Activated CD4-positive, CD25-positive, alpha-beta regulatory T cell (primary cell): ENCODE results near the gene AAGAB.

Source experiments
- DNase-seq, 4 experiments: peaks; one replicate each; lab custom pipeline; 2025; lab: John Stamatoyannopoulos, UW

Gene AAGAB

DNA sequence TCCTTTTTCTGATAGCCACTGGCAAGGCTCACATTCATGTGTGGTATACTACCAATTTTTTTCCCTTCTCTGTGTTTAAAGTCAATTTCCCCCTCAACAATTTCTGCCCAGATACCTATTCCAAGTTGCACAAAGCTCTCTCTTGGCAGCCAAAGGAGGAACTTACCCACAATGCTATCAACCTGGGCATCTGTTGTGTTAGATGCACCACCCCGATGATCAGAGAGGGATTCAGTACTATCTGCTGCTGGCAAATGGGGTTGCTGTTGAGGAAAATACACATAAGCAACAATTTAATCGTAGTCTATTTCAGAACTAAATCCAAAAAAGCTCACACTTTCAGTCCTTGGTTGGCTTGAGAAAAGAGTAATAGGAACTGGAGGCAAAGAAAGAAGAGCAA lies 46.1 kb downstream of the AAGAB start:
- no peak for DNase-seq

GRCh38 chr15:67207555-67208207 lies 46.8 kb downstream of the AAGAB start:
- no peak for DNase-seq

GRCh38 chr15:67202991-67203390 lies 51.5 kb downstream of the AAGAB start:
- DNase-seq: no peak

DNA sequence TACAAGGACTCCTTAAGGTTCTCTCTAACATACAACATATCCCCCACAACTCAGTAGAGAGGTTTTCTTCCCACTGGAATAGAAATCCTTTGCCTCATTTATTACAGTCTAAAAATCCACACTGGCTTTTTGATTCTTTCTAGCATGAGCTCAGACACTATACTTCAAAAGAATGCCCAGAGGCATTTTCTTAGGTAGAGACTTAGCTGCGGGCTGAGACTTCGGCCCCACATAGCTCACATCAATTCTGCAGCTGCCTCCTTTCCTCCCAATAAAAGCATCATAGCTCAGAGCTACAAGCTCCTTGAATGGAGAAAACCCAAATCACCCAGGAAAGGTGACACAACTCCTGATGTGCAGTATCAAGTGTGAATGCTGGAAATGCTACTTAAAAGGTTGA lies 52.4 kb downstream of the AAGAB start:
- DNase-seq: no peak

DNA sequence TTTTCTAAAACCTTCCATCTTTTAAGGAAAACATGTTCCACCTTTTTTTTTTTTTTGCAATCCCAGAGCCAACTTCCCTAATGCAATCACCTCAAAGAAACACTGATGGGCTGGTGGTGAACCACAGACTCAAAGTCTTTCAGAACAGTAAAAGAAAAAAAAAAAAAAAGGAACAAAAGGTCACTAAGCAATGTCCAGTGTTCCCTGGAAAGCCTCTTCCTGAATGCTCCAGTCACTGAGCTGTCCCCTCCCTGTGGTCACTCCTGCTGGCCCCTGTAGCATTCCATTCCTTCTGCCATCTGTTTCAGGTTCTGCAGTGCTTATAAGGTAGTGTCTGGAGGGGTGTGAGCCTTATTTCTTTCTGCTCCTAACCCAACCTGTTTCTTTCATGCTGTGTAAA lies 53.3 kb downstream of the AAGAB start:
- no peak for DNase-seq

DNA sequence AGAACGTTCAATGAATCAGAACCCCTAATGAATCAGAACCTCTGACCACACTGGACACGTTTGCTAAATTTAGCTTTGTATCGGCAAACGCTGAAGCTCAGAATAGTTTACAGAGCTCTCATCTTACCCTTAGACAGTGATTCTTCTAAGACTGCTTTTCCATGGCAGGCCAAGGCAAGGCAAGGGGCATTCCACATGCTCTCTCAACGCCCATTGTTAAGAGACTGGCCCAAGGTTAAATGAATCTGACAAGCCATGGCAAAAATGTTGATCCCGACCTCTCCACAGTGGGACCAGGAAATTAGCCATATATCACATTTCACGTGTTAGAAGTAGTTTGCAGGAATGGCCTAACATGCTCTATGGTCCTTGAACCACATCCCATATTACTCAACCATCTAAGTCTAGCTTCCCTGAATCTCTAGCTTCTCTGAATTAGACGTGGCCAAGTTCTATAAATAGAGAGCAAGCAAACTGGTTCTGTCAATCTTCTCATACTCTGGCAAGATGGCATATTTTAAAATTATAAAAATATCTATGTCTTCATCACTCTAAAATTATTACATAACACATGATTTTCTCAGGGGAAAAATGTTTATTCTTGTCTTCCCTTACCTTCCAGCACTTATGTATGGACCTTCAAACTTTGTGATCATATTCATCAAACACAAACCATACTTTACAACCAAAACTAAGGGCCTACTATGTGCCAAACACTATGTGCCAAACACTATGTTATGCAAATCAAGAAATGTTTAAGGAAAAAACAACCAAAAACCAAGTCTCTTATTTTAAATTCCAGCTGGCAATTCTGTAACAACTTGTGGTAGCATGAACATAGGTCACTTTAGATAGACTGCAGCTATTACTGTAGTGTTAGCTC lies 54.3 kb downstream of the AAGAB start:
- no peak for DNase-seq

- no peak for DNase-seq
Observed at GRCh38 chr15:67199391-67199790, 55.1 kb downstream of the AAGAB start.

GRCh38 chr15:67198157-67198754 lies 56.2 kb downstream of the AAGAB start:
- no peak for DNase-seq

GRCh38 chr15:67197364-67197695 lies 57.1 kb downstream of the AAGAB start:
- no peak for DNase-seq

- DNase-seq: no peak
Observed at GRCh38 chr15:67196672-67197363, 57.6 kb downstream of the AAGAB start.

DNA sequence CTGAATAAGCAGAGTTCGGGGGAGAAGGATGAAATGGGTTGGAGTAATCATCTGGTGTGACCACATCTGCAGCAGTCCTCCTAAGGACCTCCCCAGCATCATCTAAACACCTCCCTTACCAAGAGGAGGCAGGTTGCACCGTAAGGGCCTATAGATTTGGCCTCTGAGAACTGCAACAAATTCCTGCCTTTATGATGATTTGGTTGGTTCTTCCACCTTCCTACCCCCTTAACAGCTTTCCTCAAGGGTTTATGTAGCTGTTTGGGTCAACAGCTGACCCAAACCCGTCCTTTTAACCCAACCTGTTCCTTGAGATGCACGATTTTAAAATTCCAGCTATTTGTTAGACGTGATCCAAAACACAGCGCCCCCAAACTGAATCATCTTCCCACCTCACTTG lies 58.2 kb downstream of the AAGAB start:
- DNase-seq: no peak

DNA sequence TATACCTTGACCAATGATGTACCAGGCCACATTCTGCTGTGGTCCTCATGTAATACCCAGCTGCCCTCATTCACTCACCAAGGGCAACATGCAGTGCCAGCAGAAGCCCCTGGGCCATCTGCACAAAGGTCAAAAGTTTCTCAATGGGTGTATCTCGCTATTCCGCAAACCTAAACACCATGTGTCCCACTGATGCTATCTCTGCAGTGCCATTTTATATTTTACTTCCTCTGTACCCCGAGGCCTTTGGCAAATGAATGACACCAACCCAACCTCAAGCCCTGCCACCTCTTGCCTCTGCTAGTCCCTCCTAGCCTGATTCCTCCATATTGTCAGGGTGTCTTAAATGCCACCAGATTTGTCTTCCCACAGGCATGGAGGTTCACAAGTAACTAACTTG lies 59.2 kb downstream of the AAGAB start:
- no peak for DNase-seq

- DNase-seq: no peak
Observed at GRCh38 chr15:67194171-67195114, 60.0 kb downstream of the AAGAB start.

GRCh38 chr15:67193223-67193990 lies 61.1 kb downstream of the AAGAB start:
- no peak for DNase-seq

- no peak for DNase-seq
Observed at GRCh38 chr15:67192185-67192820, 62.2 kb downstream of the AAGAB start.

GRCh38 chr15:67190813-67191212 lies 63.6 kb downstream of the AAGAB start:
- DNase-seq: no peak

GRCh38 chr15:67190326-67190725 lies 64.1 kb downstream of the AAGAB start:
- DNase-seq: no peak

GRCh38 chr15:67189326-67190051 lies 65.0 kb downstream of the AAGAB start:
- DNase-seq: no peak

DNA sequence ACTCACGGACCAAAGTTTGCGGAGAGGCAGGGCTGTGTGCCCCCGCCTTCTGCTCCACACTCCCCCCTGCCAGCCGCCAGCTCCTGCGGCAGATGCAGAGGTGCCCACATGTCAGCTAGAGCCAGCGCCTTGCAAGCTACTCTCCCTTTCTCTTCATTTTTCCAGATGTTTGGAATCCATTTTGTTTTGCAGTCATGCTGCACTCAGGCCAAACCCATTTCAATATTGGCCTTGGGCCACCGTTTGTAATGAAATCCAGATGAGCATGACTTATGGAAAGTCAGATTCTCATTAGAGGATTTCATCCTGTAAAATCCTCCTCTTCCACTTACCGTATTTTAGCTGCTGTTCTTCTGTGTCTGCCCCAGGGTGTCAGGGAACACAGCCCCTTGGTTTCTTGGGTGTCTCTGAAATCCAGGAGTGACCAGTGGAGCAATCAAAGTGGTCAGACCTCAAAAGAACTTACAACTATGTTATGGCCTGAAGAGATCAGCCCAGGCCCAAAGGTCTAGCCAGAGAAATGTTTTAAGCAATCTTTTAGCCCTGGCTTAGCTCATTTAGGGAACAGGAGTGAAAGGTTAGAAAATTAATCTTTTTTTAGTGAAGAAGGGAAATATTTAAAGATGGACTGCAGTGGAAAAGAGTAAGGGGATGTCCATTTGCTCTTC lies 65.8 kb downstream of the AAGAB start:
- no peak for DNase-seq
